HG02623 (cell line): ENCODE results near the gene VLDLR.

Experiments used
- ATAC-seq: cut with Tn5 transposase; IDR thresholded peaks from one replicate; pipeline ENCODE4 v1.9.1; 2021; ENCODE audit warnings: moderate library complexity; ENCODE audit not compliant: unreplicated experiment

Gene VLDLR

GRCh38 chr9:2621722-2622460 lies at the start of gene VLDLR:
VLDLR (plus strand) TSS chr9:2621787; CDS start chr9:2622190, 403 bp downstream.
- peak; percentile 9 for ATAC-seq

GRCh38 chr9:2574203-2574602 lies 47.4 kb upstream of the VLDLR start:
- no peak for ATAC-seq

- ATAC-seq: no peak
Observed at GRCh38 chr9:2576631-2577030, 45.0 kb upstream of the VLDLR start.

GRCh38 chr9:2583308-2584013 lies 38.1 kb upstream of the VLDLR start:
- ATAC-seq: no peak

GRCh38 chr9:2591967-2592366 lies 29.6 kb upstream of the VLDLR start:
- no peak for ATAC-seq

GRCh38 chr9:2593744-2594143 lies 27.8 kb upstream of the VLDLR start:
- no peak for ATAC-seq

GRCh38 chr9:2595973-2596372 lies 25.6 kb upstream of the VLDLR start:
- no peak for ATAC-seq

- ATAC-seq: no peak
Observed at GRCh38 chr9:2597483-2597882, 24.1 kb upstream of the VLDLR start.

- no peak for ATAC-seq
Observed at GRCh38 chr9:2599896-2600295, 21.7 kb upstream of the VLDLR start.

- no peak for ATAC-seq
Observed at GRCh38 chr9:2600307-2600706, 21.3 kb upstream of the VLDLR start.

- no peak for ATAC-seq
Observed at GRCh38 chr9:2601785-2602378, 19.7 kb upstream of the VLDLR start.

- ATAC-seq: peak; percentile 58
Observed at GRCh38 chr9:2602704-2603116, 18.9 kb upstream of the VLDLR start.

- no peak for ATAC-seq
Observed at GRCh38 chr9:2603621-2604020, 18.0 kb upstream of the VLDLR start.

- no peak for ATAC-seq
Observed at GRCh38 chr9:2605246-2605645, 16.3 kb upstream of the VLDLR start.

GRCh38 chr9:2608276-2608675 lies 13.3 kb upstream of the VLDLR start:
- no peak for ATAC-seq

GRCh38 chr9:2610985-2611384 lies 10.6 kb upstream of the VLDLR start:
- no peak for ATAC-seq

GRCh38 chr9:2611961-2612360 lies 9.6 kb upstream of the VLDLR start:
- ATAC-seq: no peak

GRCh38 chr9:2613730-2614271 lies 7.8 kb upstream of the VLDLR start:
- no peak for ATAC-seq

GRCh38 chr9:2615497-2615896 lies 6.1 kb upstream of the VLDLR start:
- no peak for ATAC-seq

GRCh38 chr9:2616692-2617377 lies 4.8 kb upstream of the VLDLR start:
- ATAC-seq: peak; percentile 28

GRCh38 chr9:2618289-2618688 lies 3.3 kb upstream of the VLDLR start:
- ATAC-seq: no peak
